Measurements from ENCODE around the gene MRTFA. TPM values are rescaled to one million over a fixed set of nuclear protein-coding genes. Genes with fewer than 3 reads are reported as not detected.

Gene MRTFA
- total RNA-seq, 1 experiment from 2014 or later = 28.0 TPM

DNA sequence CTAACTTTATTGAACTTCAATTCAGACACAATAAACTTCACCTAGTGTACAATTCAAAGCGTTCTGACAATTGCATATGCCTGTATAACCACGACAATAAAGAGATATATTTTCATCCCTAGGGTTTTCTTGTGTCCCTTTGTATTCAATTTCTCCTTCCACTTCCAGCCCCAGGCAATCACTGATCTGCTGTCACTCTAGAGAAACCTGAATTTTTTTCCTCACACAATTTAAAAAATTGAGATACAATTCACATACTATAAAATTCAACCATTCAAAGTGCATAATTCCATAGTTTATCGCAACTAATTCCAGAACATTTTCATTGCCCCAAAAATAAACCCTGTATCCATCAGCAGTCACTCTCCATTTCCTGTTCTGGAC, 116.6 kb downstream of the MRTFA start:
- peaks cover 0 to 1% of the 10 kb centered on the region in 2 experiments; a peak in 2 of 4 replicates for H3K4me1 ChIP-seq (ENCODE audit: control insufficient read depth in 1 of 2, insufficient read depth in 2 of 2, low read length in 2 of 2)
- no peak overlapping the region for H3K9ac ChIP-seq (ENCODE audit: low read length)
- ATAC-seq = no peak
- H4K20me1 ChIP-seq (ENCODE audit: insufficient read depth) = no peaks in the 10 kb centered on the region
- TF ChIP-seq EZH2phosphoT487 (IDR thresholded peaks at IDR 0.05; ENCODE audit: borderline replicate concordance) = no peak
- TF ChIP-seq CEBPB (IDR thresholded peaks at IDR 0.05; ENCODE audit: low read depth) = no peak
- no peak for TF ChIP-seq FOSL1 (IDR thresholded peaks at IDR 0.05; ENCODE audit: low read depth)
- no peak for TF ChIP-seq SP1 (IDR thresholded peaks at IDR 0.05; ENCODE audit: low read depth)
- TF ChIP-seq SIN3A (IDR thresholded peaks at IDR 0.05; ENCODE audit: low read depth) = no peak
- TF ChIP-seq EZH2 (IDR thresholded peaks at IDR 0.05) = no peak
- TF ChIP-seq ZFX (IDR thresholded peaks at IDR 0.05) = no peak
- TF ChIP-seq ELF1 (IDR thresholded peaks at IDR 0.05; ENCODE audit: borderline replicate concordance, low read depth) = no peak
- TF ChIP-seq YY1 (IDR thresholded peaks at IDR 0.05; ENCODE audit: extremely low read depth, insufficient replicate concordance, low read depth, low read length) = no peak
- TF ChIP-seq, protein P1, sequence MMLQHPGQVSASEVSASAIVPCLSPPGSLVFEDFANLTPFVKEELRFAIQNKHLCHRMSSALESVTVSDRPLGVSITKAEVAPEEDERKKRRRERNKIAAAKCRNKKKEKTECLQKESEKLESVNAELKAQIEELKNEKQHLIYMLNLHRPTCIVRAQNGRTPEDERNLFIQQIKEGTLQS (IDR thresholded peaks at IDR 0.05) = no peak
- no peak for TF ChIP-seq RAD21 (IDR thresholded peaks at IDR 0.05; ENCODE audit: low read depth)
- TF ChIP-seq, protein P2, sequence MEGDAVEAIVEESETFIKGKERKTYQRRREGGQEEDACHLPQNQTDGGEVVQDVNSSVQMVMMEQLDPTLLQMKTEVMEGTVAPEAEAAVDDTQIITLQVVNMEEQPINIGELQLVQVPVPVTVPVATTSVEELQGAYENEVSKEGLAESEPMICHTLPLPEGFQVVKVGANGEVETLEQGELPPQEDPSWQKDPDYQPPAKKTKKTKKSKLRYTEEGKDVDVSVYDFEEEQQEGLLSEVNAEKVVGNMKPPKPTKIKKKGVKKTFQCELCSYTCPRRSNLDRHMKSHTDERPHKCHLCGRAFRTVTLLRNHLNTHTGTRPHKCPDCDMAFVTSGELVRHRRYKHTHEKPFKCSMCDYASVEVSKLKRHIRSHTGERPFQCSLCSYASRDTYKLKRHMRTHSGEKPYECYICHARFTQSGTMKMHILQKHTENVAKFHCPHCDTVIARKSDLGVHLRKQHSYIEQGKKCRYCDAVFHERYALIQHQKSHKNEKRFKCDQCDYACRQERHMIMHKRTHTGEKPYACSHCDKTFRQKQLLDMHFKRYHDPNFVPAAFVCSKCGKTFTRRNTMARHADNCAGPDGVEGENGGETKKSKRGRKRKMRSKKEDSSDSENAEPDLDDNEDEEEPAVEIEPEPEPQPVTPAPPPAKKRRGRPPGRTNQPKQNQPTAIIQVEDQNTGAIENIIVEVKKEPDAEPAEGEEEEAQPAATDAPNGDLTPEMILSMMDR (IDR thresholded peaks at IDR 0.05 in 2 of 3, conservative IDR thresholded peaks at IDR 0.05 in 1 of 3; ENCODE audit: borderline replicate concordance in 1 of 3, insufficient read depth in 1 of 3, low read depth in 2 of 3, low read length in 2 of 3) = no peak
- no peak for TF ChIP-seq TCF7L2 (IDR thresholded peaks at IDR 0.05; ENCODE audit: borderline replicate concordance, extremely low read depth, insufficient read depth, insufficient read length)
- ChIA-PET CTCF (no interaction called here), POLR2A (no interaction called here), RAD21 (ENCODE audit: low non-redundant PET in 1 of 2, low total read pairs in 2 of 2, uncharacterized antibody in 2 of 2, unreplicated experiment in 2 of 2) (no interaction called here)
- peaks cover 7% of the 10 kb centered on the region; the same call in 1 of the 2 replicates for H3K79me2 ChIP-seq (ENCODE audit: insufficient read depth, low read length)
- H3K36me3 ChIP-seq (ENCODE audit: control insufficient read depth in 1 of 2, insufficient read depth in 2 of 2, low read length in 2 of 2) = no peaks in the 10 kb centered on the region
- no peak overlapping the region for H2AFZ ChIP-seq (ENCODE audit: low read depth, low read length, poor library complexity, severe bottlenecking)
- no peak for DNase-seq (ENCODE audit: low read depth, low spot score)
- intact Hi-C loops (cut with micrococcal nuclease) = no loop called here
- no peaks in the 10 kb centered on the region for H3K9me3 ChIP-seq (ENCODE audit: control insufficient read depth in 1 of 2, insufficient read depth in 1 of 2, low read depth in 1 of 2, low read length in 2 of 2)
- no TSS peak for BruUV-seq (replicated peaks)
- no peaks in the 10 kb centered on the region for H3K27me3 ChIP-seq (ENCODE audit: insufficient read depth, low read length)
- no peak overlapping the region for H3K27ac ChIP-seq (ENCODE audit: low read depth, low read length)
- no peak overlapping the region for H3K4me3 ChIP-seq (replicated peaks in 1 of 2; ENCODE audit: low read depth in 1 of 2, low read length in 2 of 2)
- no peaks in the 10 kb centered on the region for H3K9me2 ChIP-seq (ENCODE audit: insufficient read depth)
- no peak overlapping the region for H3K4me2 ChIP-seq (ENCODE audit: low read length)
